Measurements from ENCODE around the gene WDR18.

WDR18 gene

DNA sequence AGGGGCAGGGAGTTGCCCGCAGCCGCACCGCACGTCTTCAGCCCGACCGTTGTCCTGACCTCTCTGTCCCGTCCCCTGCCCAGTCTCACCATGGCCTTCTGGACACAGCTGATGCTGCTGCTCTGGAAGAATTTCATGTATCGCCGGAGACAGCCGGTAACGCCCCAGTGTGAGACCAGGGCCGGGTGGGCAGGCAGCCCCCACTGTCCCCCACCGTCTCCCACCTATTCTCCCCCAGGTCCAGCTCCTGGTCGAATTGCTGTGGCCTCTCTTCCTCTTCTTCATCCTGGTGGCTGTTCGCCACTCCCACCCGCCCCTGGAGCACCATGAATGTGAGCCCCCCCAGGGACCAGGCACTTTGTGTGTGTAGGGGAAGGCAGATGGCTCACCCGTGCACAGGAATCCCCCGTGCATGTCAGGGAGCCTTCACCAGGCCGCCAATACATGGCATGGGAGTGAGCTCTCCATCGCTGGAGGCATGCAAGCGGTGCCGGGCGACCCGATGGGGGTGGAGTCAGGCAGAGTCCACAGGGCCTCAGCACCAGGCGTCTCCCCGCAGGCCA is 57.2 kb downstream of the WDR18 start:
- no peak for DNase-seq (ENCODE audit: low spot score)
- TF ChIP-seq, protein P1, sequence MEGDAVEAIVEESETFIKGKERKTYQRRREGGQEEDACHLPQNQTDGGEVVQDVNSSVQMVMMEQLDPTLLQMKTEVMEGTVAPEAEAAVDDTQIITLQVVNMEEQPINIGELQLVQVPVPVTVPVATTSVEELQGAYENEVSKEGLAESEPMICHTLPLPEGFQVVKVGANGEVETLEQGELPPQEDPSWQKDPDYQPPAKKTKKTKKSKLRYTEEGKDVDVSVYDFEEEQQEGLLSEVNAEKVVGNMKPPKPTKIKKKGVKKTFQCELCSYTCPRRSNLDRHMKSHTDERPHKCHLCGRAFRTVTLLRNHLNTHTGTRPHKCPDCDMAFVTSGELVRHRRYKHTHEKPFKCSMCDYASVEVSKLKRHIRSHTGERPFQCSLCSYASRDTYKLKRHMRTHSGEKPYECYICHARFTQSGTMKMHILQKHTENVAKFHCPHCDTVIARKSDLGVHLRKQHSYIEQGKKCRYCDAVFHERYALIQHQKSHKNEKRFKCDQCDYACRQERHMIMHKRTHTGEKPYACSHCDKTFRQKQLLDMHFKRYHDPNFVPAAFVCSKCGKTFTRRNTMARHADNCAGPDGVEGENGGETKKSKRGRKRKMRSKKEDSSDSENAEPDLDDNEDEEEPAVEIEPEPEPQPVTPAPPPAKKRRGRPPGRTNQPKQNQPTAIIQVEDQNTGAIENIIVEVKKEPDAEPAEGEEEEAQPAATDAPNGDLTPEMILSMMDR (IDR thresholded peaks at IDR 0.05; ENCODE audit: extremely low read depth, missing control alignments), result no peak

DNA sequence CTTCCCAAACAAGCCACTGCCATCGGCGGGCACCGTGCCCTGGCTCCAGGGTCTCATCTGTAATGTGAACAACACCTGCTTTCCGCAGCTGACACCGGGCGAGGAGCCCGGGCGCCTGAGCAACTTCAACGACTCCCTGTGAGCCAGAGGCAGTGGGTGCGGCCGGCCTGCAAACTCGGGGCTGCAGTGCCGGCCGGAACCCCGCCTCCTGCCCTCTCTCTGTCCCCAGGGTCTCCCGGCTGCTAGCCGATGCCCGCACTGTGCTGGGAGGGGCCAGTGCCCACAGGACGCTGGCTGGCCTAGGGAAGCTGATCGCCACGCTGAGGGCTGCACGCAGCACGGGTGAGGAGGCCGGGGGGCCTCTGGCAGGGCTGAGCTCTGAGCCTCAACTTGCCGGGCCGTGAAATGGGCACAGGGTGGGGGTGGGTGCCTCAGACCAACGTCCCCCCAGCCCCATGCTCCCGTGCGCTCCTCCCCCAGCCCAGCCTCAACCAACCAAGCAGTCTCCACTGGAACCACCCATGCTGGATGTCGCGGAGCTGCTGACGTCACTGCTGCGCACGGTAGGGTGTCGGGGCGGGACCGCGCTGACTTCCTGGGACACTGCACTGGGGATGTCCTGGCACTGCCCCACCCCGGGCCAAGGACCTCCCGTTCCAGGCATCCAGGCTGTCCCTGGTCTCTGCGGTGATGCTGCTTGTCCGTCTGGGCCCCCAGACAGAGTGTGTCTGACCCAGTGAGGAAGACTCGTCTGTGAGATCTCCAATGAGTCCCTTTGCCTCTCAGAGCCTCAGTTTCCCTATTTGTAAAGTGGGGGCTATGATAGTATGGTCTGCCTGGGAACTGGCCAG is 57.9 kb downstream of the WDR18 start:
- no peak for DNase-seq (ENCODE audit: low spot score)
- TF ChIP-seq, protein P1 (IDR thresholded peaks at IDR 0.05; ENCODE audit: extremely low read depth, missing control alignments), result no peak

DNA sequence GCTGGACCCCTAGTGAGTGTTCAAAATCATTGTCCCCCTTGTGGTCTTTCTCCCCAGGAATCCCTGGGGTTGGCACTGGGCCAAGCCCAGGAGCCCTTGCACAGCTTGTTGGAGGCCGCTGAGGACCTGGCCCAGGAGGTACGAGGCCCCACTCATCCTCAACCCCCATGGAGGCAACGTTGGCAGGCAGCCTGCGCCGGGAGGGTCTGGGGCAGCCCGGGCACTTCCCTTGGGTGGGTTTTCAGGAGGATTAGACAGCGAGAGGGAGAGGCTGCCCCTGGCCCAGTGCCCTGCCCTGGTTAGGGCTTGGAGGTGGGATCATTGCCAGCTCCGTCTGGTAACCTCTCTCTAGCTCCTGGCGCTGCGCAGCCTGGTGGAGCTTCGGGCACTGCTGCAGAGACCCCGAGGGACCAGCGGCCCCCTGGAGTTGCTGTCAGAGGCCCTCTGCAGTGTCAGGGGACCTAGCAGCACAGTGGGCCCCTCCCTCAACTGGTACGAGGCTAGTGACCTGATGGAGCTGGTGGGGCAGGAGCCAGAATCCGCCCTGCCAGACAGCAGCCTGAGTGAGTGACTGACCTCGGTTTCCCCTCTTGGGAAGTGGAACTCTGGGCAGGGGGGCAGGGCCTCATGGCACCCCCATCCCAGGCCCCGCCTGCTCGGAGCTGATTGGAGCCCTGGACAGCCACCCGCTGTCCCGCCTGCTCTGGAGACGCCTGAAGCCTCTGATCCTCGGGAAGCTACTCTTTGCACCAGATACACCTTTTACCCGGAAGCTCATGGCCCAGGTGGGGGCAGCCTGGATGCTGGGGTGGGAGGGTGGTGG is 58.8 kb downstream of the WDR18 start:
- no peak for DNase-seq (ENCODE audit: low spot score)
- TF ChIP-seq, protein P1 (IDR thresholded peaks at IDR 0.05; ENCODE audit: extremely low read depth, missing control alignments), result no peak

All from GM20000 (cell line).